ENCODE data around the gene CDH13.

The CDH13 gene

DNA sequence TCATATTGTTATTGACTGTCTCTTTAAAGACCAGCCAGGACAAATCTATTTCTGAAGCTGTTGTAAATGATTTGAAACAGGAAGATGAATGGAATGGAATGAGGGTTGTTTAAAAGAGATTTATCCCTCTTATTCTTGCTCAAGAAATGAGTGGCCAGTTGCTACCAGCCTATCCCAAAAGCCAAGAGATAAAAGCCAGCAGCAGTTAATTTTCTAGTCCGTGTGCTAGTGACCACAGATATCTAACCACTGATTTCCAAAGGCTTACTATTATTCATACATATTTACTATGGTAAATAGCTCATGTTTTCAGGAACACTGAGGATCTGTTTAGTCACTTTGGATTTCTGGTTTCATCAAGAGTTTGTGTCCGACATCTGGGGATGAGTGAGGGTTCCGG, 105.7 kb downstream of the CDH13 start:
- POLR2A ChIA-PET: no interaction called here
- CTCF ChIA-PET: interaction anchor here (0.9 to 1.0 kb wide), 2 partner anchors 8 to 32 kb away, joined by 3 read pairs; no protein-coding TSS in a partner anchor
- no peak for DNase-seq (ENCODE audit: extremely low spot score)
- TF ChIP-seq, protein P1, sequence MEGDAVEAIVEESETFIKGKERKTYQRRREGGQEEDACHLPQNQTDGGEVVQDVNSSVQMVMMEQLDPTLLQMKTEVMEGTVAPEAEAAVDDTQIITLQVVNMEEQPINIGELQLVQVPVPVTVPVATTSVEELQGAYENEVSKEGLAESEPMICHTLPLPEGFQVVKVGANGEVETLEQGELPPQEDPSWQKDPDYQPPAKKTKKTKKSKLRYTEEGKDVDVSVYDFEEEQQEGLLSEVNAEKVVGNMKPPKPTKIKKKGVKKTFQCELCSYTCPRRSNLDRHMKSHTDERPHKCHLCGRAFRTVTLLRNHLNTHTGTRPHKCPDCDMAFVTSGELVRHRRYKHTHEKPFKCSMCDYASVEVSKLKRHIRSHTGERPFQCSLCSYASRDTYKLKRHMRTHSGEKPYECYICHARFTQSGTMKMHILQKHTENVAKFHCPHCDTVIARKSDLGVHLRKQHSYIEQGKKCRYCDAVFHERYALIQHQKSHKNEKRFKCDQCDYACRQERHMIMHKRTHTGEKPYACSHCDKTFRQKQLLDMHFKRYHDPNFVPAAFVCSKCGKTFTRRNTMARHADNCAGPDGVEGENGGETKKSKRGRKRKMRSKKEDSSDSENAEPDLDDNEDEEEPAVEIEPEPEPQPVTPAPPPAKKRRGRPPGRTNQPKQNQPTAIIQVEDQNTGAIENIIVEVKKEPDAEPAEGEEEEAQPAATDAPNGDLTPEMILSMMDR (IDR thresholded peaks at IDR 0.05; ENCODE audit: control extremely low read depth, extremely low read depth, low read depth, missing control alignments): no peak

DNA sequence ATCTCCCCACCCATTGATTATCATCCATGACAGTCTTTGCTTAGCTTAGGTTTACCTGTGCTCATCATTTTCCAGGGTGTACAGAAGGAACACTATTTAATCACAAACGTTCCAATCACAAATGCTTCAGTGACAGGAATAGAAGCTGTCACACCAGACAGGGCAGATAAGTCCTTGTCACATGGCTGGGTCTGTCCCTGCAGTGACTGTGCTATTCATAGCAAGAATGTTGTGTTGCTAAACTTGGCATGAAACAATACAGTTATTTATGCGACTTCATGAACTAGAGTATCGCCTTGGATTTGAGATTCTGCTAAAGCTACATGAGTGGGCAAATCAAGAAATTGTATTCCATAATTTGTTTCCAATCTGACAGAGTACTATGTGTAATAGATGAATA, 108.4 kb downstream of the CDH13 start:
- TF ChIP-seq, protein P1 (IDR thresholded peaks at IDR 0.05; ENCODE audit: control extremely low read depth, extremely low read depth, low read depth, missing control alignments): no peak
- CTCF ChIA-PET: interaction anchor here (0.9 to 3.4 kb wide), 5 partner anchors 9 to 711 kb away, joined by 3 to 16 read pairs (median 4); no protein-coding TSS in a partner anchor
- DNase-seq (ENCODE audit: extremely low spot score): no peak
- POLR2A ChIA-PET: interaction anchor here (0.5 kb wide), 1 partner anchor 24 kb away, joined by 3 read pairs; no protein-coding TSS in a partner anchor

DNA sequence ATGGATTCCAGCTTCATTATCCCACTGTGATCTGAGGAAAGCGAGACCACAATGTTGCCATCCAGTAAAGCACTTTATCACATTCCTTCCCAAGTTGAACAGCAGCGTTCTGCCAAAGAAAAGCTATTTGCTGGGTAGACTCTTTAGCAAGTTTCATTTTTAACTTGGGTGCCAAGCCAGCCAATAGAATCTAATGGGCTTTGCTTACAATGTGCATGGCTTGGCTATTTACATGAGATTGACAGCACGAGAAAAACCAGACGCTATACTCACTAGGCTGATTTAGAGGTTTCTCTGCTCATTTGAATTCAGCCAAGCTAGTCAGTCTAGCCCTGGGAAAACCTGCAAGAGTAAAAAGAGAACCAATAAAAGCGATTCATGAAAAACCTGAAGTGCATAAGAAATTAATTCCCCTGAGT, 108.9 kb downstream of the CDH13 start:
- ChIA-PET POLR2A (no interaction called here), CTCF (interaction anchor here (0.9 to 3.4 kb wide), 5 partner anchors 10 to 711 kb away, joined by 3 to 16 read pairs (median 4); no protein-coding TSS in a partner anchor)
- no peak for DNase-seq (ENCODE audit: extremely low spot score)
- TF ChIP-seq, protein P1 (IDR thresholded peaks at IDR 0.05; ENCODE audit: control extremely low read depth, extremely low read depth, low read depth, missing control alignments): no peak

DNA sequence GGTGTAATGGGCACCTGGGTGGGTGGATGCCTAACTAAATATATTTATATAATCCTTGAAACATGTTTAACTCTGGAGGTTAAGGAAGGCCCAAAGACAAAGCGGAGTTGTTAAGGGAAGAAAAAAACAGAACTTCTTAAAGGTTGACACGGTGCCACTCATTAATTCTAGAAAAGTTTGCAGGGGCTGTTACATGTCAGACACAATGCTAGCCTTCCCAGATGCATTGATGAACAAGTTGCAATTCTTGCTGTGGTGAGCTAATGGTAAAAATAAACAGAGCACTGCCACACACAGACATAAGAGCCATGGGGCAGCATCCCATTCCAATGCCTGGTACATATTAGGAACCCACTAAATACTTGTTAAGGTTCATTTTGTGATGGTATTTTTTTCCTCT, 109.5 kb downstream of the CDH13 start:
- TF ChIP-seq, protein P1 (IDR thresholded peaks at IDR 0.05; ENCODE audit: control extremely low read depth, extremely low read depth, low read depth, missing control alignments): no peak
- ChIA-PET POLR2A (no interaction called here), CTCF (interaction anchor here (1.6 to 3.4 kb wide), 3 partner anchors 11 to 710 kb away, joined by 4 to 16 read pairs (median 4); no protein-coding TSS in a partner anchor)
- DNase-seq (ENCODE audit: extremely low spot score): no peak

DNA sequence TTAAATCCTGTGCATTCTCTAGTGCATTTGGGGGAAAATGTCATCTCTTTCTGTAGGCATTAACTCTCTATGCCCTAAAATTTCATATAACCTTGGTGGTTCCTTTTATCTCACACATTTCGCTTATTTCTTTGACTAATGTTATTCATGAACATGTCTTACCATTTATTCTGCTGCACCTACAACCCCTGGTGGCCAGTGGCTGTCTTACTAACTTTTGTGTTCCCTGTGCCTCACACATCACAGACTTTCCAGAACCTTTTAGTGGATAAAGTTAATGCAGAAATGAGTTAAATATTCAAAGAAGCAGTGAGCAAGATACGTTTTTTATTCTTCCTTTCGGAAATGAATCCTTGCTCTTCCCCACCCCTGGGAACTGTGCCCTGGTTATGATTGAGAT, 111.9 kb downstream of the CDH13 start:
- POLR2A ChIA-PET: no interaction called here
- CTCF ChIA-PET: interaction anchor here (1.0 to 1.9 kb wide), 3 partner anchors 14 to 475 kb away, joined by 3 to 6 read pairs (median 4); no protein-coding TSS in a partner anchor
- TF ChIP-seq, protein P1 (IDR thresholded peaks at IDR 0.05; ENCODE audit: control extremely low read depth, extremely low read depth, low read depth, missing control alignments): peak; percentile 31
- DNase-seq (ENCODE audit: extremely low spot score): no peak

DNA sequence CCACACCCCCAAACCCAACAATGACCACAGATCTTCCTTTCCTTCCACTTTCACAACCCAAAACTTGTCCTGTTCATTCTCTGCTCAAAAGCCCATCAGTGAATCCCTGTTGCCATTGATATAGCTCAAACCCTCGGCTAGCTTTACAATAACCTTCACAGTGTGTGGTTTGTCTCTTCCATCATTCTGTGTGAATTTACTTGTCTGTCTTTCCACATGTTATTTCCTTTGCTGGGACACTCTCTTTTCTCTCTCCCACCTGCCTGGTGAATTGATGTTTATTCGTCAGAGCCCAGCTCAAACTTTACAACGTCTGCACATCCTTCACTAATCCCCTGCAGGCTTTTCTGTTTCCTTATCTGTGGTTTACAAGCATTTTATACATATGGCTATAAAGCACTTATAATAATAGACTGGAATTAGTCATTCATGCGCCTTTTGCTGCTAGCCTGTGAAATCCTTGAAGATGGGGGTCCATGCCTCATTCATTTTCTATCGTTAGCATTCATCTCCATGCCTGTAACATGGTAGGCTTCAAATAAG, 114.4 kb downstream of the CDH13 start:
- TF ChIP-seq, protein P1 (IDR thresholded peaks at IDR 0.05; ENCODE audit: control extremely low read depth, extremely low read depth, low read depth, missing control alignments): no peak
- no peak for DNase-seq (ENCODE audit: extremely low spot score)
- ChIA-PET POLR2A (no interaction called here), CTCF (no interaction called here)

Data from GM10248 (cell line).